GM12891 (cell line): Measurements from ENCODE around the gene MRPL37.

Experiments used
- POLR2A ChIP-seq: IDR thresholded peaks from 2 replicates; pipeline ENCODE4 v1.6.1; 2011; ENCODE audit warnings: low read depth, low read length, control low read depth
- POLR2AphosphoS5 ChIP-seq: IDR thresholded peaks from 2 replicates; pipeline ENCODE4 v1.6.1; 2011; ENCODE audit warnings: low read depth, low read length, control low read depth

DNA sequence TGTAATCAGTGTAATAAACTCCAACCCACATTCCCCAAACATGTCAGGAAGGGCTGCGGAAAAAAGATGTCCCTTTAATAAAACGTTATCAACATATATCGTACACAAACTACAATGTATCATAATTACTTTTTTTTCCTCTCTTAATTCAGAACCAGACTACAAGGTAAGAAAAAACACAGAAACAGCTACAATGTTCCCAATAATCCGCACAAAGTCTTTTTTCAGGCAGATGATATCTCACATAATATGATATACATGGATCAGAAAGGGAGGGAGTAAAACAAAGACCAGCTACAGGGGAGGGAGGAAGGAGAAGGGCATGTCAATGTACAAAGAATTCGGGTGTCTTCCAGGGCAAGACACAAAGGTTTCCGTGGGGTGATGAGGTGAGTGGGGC lies 25.4 kb downstream of the MRPL37 start:
- TF ChIP-seq POLR2A, result no peak
- TF ChIP-seq POLR2AphosphoS5, result no peak
